GF-D8 (cell line): ENCODE results near the gene SPINT2.
"Not testable (repeated sequence)": the region's sequence is repeated elsewhere in the genome, so short reads cannot be mapped to it uniquely, and the experiment has no call there.

Experiments
- DNase-seq: peaks from one replicate; lab custom pipeline; 2025; lab: John Stamatoyannopoulos, UW

SPINT2 gene

DNA sequence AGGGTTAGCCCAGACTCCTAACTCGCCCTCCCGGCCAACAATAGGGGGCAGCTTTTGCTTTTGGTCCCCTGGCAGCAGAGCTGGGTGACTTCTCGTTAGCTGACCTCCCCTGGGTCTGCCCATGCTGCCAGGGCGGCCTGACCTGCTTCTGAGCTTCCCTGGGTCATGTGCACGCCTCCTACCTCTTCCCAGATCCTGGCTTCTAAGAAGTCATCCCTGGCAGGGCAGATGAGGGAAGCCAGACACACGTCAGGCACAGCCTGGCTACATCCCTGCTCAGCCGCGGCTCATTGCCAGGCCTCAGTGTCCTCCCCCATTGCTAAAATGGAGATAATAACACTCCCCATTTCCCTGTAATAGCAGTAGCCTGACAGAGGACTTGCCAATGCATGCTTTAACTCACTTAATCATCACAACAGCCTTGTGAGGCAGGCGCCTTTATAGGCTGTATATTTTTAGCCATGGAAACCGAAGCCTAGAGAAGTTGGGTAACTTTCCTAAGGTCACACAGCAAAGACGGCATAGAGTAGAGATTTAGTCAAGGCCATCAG lies 57.3 kb downstream of the SPINT2 start:
- DNase-seq: no peak

GRCh38 chr19:38323291-38323690 lies 58.9 kb downstream of the SPINT2 start:
- DNase-seq: no peak

GRCh38 chr19:38324431-38324830 lies 60.1 kb downstream of the SPINT2 start:
- no peak for DNase-seq

DNA sequence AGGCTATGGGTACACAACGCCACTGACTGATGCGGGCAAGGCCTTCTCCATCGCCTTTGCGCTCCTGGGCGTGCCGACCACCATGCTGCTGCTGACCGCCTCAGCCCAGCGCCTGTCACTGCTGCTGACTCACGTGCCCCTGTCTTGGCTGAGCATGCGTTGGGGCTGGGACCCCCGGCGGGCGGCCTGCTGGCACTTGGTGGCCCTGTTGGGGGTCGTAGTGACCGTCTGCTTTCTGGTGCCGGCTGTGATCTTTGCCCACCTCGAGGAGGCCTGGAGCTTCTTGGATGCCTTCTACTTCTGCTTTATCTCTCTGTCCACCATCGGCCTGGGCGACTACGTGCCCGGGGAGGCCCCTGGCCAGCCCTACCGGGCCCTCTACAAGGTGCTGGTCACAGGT lies 62.2 kb downstream of the SPINT2 start:
- no peak for DNase-seq

- DNase-seq: no peak
These were observed 65.3 kb downstream of the SPINT2 start for GRCh38 chr19:38329651-38330050.

DNA sequence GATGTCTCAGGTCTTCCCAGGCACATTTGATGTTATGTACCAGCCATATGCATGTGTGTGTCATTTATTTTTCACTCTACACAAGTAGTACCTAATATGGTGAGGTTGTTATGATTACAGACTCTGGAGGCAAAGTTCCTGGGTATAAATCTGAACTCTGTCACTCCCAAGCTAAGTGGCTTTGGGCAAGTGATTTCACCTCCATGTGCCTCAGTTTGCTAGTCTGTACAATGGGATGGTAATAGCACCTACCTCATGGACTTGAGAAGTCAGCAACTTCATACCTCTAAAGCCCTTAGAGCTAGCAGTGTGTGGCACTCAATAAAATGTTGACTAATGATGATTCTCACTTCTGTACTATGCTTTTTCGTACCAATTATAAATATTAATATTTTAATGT lies 67.4 kb downstream of the SPINT2 start:
- no peak for DNase-seq

GRCh38 chr19:38333245-38333644 lies 68.9 kb downstream of the SPINT2 start:
- no peak for DNase-seq

- peak; percentile 91 for DNase-seq
These were observed 71.7 kb downstream of the SPINT2 start for GRCh38 chr19:38335949-38336637.

GRCh38 chr19:38336638-38337359 lies 72.4 kb downstream of the SPINT2 start:
- DNase-seq: peak; percentile 78

DNA sequence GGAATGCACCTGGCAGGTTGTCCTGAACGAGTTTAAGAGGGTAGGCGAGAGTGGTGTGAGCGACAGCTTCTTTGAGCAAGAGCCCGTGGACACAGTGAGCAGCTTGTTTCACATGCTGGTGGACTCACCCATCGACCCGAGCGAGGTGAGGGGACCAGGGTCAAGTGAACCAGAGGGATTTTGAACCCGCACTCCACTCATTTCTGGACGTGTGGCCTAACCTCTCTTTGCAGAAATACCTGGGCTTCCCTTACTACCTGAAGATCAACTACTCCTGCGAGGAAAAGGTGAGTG lies 72.9 kb downstream of the SPINT2 start:
- DNase-seq: no peak

DNA sequence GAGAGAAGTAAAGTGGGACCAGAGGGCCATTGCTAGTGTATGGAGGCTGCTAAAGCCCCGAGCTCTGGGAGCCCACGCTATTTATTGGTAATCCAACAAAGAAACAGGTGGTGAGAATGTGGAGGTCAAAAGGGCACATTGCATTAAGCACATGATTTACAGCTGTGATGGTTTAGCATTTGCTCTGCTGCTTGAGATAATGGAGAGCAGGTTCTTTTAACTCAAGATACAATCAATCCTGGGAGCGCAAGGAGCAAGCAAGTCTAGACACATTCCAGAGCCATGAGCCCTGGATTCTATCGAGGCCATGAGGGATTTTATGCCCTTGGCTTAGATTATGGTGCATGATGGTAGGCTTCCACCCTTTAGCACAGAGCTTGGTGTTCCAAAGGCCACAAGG lies 74.6 kb downstream of the SPINT2 start:
- not testable (repeated sequence) for DNase-seq

DNA sequence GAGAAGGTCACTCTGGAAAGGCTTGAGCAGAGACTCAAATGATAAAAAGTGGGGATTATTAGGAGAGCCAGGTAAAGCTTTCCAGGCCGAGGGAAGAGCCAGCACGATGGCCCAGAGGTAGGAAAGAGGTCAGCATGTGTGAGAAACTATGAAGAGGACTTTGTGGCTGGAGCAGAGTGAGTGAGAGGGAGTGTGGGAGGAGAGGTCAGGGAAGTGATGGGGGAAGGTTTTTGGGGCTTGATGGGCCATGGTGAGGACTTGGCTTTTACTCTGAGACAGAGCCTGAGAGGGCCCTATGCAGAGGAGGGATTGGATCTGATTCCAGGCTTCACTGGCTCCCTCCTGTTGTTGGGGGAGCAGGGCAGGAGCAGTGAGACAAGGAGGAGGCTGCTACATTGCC lies 76.6 kb downstream of the SPINT2 start:
- no peak for DNase-seq
